Stromal cell of bone marrow (primary cell): ENCODE data around the gene B3GNT5.
"Not testable (repeated sequence)": the region's sequence is repeated elsewhere in the genome, so short reads cannot be mapped to it uniquely, and the experiment has no call there.

Experiments
- DNase-seq: peaks from one replicate; pipeline ENCODE4 v3.0.0-alpha.2; 2012; ENCODE audit warnings: low read depth

The B3GNT5 gene

DNA sequence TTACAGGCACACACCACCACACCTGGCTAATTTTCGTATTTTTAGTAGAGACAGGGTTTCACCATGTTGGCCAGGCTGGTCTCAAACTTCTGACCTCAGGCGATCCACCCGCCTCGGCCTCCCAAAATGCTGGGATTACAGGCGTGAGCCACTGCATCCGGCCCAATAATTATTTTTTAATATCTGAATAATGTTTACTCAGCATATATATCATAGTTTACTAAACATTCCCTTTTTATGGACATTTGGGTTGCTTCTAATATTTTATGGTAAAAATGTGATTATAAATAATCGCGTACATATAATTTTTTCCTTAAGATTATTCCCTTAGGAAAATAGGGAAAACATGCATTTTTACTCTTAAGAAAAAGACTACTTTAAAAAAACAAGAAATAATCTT, 22.8 kb upstream of the B3GNT5 start:
- not testable (repeated sequence) for DNase-seq

DNA sequence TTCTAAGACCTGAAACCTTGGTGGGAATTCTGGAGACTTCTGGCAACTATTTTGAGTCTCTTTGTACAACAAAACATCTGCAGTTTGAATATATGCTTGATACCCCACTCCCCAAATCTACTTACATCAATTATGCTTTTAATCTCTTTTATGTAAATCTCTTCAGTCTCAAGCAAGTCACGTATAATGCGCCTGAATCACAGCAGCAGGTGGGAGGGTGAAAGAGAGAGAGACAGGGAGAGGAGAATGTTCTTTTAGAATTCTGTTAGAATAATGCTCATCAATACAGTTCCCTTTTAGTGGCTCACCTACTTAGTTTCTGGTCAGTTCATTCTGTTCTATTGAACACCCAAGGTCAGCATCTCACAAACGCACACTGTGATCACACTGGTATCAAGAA, 22.2 kb upstream of the B3GNT5 start:
- no peak for DNase-seq

DNA sequence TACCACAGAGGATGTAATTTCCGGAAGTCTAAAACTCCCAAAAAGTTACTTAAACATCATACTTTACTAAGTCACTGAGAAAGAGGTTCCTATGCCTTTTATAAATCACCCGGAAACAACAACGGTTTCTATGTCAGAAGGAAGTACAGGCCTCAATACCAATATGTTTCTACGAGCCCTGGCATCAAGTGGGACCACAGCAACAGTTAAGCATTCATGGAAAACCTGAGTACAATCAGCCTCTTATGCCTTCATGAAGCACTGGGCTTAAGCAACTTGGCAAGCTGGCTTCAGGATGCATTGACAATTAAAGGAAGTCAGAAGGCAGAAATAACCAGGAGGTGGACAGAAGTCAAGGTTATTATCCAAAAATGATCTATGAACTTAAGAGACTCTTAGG, 19.1 kb upstream of the B3GNT5 start:
- no peak for DNase-seq

DNA sequence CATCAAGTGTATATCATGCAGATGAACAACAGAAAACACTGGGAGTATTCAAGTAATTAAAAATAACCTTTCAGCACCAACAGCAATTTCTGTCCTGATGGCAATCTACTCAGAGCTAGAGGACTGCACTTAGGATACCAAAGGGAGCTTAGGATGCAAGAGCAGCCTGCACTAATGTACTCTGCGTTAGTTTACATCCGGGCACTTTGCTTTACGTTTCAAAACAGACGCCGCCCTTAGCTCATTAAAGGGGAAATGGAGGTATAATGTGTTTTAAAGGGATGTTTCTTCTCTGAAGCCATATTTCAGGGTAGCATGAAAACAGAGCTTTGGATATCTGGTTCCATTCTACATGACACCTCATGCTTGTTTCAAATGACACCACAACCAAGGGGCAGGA, 14.0 kb upstream of the B3GNT5 start:
- DNase-seq = no peak

DNA sequence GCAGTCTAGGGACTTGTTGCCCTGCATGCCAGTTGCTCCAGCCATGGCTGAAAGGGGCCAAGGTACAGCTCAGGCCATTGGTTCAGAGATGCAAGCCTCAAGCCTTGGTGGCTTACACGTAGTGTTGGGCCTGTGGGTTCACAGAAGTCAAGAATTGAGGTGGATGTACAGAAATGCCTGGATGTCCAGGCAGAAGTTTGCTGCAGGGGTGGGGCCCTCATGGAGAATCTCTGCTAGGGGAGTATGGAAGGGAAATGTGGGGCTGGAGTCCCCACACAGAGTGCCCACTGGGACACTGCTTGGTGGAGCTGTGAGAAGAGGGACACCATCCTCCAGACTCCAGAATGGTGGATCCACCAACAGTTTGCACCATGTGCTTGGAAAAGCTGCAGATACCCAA, 10.6 kb upstream of the B3GNT5 start:
- no peak for DNase-seq

DNA sequence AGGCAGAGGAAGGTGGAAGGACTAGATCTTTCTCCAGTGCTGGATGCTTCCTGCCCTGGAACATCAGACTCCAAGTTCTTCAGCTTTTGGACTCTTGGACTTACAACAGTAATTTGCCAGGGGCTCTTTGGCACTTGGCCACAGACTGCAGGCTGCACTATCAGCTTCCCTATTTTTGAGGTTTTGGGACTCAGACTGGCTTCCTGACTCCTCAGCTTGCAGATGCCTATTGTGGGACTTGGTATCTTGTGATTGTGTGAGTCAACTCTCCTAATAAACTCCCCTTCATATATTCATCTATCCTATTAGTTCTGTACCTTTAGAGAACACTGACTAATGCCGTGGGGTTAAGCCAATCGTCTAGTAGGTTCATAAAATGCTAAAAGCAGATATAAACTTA, 8.8 kb upstream of the B3GNT5 start:
- DNase-seq = no peak

DNA sequence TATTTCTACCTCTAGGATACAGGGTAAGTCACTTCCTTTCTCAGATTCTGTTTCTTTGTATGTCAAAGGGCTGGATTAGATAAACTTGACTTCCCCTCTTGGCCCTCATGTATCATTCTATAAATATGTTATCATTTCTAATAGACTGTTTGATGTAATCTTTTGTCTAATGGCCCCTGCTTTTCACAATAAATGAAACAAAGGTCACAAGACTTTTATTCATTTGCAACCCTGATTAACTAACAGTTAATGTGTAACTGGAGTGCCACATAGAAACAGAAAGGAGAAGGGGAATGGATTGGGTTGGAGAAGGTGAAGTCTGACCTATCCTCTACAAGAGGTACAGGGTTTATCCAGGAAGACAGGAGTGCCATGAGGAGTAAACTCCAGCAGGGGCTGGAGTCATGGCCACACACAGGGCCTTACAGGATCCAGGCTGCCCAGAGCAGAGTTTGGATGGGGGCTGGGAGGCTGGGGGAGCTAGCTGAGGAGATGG, 8.0 kb upstream of the B3GNT5 start:
- DNase-seq = no peak

DNA sequence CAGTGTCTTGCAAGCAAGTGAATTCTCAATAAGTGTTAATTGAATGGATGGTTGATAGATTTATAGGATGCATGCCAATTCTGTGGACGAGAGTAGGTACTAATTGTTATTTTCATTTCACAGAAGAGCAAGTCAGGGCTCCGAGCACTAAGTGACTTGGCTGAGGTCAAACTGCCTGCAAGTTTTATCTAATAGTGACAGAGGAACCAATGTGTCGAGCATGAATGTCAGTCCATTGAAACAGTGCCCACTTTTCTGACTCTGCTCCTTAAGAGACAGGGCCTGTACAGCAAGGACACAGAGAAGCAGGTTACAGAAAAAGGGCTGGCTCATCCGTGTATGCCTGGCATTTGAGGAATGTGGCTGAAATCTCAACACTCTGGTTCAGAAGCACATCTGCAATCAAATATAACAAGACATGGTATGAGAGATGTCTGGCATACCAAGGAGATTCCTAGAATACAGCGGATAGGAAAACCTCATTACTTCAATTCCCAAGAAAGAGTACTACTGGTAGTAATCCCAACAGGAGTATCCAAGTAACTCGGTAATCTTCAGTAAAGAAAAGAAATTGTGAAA, 6.0 kb upstream of the B3GNT5 start:
- no peak for DNase-seq

DNA sequence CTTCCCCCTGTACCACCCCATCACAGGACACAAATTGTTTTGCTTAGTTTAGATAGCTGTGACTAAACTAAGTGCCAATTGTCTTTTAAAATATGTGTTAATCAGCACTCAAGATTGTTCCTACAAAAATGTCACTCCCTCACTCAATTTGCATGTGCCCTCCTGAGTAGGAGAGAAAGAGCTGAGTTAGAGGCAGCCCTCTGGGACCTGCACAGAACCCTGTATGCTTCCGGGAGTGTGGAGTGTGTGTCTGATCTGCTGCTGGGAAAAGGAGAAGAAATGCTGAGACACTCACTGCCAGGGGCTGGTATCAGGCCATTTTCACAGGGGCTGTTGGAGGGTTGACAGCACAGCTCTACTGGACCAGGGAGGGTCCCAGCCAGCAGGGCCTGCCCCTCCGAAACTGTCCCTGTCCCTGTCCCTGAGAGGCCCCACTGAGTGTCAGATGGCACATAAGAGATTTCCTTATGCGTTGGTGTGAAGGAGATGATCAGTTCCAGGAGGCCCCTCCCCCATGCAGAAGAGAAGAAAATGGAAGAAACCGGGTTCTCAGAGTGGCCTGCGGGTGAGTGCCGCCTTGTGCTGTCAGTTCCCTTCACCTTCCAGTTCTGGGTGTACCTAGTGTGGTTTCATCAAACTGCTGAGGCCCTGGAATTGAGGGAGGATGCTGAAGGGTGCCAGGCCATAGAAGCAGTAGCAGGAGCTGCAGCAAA, 3.9 kb upstream of the B3GNT5 start:
- no peak for DNase-seq

DNA sequence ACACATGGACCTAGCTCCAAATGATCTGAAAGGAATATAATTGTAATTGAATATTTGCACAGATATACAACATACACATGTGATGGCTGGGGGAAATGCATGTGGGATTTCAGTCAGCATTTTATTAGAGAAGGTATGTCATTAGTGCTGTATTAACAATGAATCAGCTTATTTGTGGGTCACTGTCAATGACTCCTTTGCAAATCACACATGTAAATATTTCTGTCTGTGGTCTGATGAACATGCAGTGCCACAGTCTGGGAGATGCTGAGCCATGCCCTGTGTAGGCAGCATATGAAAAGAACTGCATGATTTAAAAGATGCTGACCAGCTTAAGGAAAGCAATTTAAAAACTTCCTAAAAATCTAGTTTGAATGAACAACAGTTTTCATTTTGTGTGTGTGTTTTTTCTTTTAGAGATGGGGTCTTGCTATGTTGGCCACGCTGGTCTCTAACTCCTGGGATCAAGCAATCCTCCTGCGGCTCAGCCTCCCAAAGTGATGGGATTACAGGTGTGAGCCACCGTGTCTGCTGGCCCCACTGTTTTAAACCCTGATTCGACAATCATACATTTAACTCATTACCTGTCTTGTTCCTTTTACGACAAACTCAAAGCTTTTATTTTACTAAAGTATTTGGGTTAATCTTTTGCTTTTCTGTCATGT, 803 bp upstream of the B3GNT5 start:
- no peak for DNase-seq

DNA sequence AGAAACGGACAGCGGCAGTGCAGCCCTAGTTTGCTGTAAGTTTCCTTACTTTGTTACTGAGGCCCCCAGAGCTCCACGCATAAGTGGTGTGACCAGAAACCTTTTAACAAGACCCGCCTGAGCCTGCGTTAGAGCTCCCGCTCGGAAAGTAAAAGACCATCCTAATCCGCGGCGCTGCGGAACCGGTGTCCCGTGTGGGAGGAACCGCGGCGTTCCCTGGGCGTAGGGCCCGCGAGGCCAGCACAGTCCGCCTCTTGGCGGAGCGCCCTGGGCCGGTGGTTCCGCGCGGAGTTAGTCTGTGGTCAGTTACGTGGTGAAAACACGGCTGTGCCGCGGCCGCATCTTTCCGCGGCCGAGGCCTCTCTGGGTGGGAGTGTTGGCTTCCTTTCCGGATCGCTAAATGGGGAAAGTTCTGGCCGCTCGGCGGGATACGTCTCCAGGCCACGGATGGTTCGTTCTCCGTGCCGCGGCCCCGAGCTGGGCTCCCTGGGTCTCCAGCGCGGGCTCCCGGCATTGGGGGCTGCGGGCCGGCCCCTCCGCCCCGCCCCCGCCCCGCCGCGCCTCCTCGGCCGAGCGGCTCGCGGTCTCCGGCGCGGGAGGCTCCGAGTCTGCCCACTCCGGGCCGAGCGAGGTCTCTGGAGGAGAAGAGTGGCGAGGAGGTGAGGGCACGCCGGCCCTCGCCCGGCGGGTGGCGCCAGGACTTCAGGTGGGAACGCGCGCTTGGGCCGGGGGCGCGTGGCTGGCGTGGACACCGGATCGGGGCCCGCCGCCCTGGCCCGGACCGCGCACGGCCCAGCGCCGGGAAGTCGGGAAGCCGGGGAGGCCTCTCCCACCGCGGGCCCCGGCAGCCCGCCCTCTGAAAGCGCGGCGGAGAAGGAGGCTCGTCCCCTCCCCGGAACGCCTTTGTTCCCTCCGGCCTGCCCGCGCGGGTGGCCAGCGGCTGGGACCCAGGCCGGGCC, 754 bp downstream of the B3GNT5 start:
- DNase-seq = no peak

DNA sequence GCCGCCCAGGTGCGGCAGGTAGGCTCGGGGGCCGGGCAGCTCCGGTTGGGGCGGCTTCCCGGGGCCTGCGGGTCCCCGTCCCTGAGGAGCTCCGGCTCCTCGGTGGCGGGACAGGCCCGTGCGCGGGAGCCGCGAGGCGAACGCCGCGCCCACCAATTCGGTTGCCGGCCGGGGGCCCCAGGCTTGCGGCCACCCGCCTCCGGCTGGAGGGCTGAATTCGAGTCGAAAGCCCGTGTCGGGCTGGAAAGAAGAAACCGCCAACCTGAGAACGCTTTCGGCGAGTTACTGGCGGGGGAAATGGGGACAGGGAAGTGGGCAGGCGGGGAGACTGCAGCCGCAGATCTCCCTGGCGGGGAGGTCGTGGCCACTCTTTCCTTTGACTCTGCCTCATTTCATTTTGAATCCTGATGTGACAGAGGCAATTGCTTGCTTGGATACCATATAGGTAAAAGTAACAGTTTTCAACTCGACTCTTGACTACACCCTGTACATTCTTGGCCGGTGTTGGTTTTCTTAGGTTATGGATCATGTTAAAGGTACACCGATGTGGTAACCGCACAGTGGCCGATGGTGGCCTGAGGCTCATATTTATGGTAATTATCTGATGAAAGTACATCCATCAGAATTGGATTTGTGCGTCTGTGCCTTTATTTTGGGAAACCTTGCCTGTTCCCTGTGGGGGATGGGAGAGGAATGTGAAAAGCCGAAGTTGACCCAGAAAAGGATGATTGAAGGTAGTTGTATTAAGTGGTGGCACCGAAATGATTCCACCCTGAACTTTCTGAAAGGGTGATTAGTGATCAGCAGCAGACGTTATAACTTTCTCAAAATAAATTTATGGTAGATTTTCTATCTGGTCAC, 1.7 kb downstream of the B3GNT5 start:
- no peak for DNase-seq

DNA sequence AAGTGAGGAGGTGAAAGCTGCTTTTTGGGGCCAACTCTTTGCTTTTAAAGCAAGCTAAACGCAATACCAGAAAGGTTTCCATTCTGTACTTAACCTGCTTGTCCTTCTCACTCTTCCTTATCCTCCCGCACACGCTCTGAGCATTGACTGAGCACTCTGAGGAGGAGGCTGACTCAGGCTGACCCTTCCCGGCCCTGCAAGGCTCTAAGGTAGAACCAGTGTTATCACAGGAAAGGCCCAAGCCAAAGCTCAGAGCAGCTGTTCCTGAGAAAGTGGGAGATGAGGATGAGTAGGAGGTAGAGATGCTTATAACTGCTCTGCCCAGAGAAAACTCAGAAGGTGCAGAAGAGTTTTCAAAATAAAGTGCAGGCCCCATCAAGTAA, 2.3 kb downstream of the B3GNT5 start:
- DNase-seq = no peak

DNA sequence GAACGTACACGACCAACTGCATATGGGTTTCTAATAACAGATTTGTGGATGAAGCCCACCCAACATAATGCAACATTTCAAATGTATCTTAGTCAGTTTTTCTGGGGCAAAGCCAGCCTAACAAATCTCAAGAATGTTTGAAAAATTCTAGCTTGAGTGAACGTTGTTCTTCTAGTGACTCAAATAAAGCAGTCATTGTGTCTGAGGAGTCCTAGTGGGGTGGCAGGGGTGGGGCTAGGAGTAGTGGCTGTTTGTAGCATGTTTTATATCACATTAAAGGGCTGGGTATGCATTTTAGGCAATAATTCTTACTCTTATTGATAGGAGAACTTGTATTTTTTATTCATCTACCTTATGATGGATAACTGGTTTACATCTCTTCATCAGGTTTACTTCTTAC, 6.0 kb downstream of the B3GNT5 start:
- no peak for DNase-seq

DNA sequence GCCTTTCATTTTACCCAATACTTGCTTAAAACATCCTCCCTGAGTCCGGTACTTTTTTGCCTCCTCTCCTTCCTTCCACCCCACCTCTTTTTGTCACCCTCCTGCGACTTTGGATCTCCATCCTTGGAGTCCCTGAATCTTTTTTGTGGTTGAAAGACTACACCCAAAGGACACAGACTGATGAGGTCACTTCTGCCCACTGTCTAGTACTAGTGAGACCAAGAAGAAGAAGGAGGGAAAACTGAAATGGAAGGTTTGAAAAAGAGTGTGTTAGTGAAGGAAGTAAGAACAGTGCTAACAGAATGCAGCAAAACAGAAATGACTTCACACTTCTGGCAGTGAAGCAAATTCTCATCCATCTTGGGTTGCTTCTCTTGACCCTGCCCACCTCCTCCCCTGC, 6.6 kb downstream of the B3GNT5 start:
- no peak for DNase-seq

DNA sequence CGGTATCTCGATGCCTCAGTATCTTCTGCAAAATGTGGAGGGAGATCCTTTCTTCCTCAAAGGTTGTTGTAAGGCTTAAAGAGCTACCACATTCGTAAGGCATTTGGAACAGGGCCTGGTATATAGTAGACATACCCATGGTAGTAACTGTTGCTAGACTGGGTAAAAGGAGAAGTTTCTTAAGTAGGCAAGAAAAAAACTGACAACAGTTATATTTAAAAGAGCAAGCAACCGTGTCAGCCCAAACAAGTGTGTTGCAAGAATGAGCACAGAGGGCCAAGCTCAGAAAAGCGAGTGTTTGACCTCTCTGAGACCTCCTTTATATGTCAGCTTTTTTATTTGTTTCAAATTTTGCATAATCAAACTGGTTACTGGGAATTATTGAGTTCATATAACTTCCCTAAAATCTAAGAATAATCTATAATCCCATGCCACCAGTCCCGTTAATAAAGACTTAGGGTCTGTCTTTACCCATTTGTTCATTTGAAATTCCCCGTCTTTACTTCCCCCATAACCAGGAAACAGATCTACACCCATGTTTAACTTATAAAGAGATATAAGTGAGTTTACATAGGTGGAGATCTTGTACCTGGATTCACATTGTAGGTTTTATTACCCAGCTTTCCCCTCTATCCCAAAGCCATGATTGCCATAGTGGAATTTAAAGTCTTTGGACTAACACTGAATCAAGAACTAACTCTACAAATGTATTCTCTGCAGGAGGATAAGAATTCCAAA, 7.3 kb downstream of the B3GNT5 start:
- DNase-seq = no peak

DNA sequence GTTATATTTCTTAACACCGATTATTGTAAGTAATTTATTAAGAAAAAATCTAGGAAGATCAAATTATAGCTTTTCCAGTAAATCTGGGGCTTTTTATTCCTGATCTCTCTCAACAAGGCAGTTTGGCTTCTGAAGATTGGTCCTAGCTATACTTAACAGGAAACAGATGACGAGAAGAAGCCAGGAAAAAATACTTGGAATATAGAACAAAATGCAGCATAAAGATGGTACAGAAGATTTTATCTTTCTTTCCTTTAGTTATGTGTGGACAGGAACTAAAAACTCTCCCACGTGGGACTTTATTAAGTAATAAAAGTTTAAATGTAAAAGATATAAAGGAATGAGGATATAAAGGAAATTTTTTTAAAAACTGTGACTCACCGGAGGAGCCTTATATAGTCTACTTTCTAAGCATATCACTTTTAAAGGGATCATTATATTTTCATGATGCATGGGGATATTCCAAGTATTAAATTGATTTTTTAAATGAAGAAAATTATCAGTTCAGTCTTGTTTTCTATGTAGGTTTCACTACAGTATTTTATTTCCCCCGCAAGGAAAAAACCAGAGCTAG, 8.2 kb downstream of the B3GNT5 start:
- no peak for DNase-seq

DNA sequence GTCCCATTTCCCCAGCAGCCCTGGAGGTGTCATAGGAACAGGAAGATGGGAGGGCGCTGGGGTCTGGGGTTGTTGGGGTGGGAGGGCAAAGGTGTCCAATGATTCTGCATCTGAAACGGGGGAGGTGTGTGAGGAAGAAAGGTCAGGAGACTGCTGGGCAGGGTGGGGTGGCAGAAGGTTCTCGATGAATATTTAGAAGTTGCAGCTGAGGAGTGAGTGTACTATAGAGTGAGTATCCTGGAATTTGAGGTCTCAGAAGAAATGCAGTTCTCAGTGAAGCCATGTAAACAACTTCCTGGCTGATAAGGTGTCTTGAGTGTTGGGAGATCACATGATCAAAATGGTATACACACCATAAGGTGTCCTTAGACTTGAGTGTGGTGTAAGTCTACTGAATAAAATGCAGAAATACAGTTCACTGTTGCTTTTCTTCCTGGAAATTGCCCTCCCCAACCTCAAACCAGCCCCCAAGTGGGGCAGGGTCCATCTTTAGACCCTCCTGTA, 9.9 kb downstream of the B3GNT5 start:
- no peak for DNase-seq

DNA sequence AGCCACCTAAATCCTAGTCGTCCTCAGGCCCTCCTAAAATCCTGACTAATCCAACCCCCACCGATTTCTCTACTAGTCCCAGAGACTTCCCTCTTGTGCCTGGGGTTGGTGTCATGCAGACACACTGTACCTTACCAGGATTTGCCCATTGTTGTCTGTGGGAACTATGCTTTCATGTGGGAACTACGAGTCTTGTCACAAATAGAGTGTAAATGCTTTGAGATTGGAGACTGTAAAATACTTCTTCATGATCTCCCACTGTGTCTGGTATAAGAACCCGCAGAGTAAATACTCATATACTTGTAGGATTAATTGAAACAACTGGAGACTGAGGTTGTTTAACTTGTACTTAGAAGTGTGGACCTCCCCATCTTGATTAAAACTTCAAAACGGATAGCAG, 11.2 kb downstream of the B3GNT5 start:
- no peak for DNase-seq

DNA sequence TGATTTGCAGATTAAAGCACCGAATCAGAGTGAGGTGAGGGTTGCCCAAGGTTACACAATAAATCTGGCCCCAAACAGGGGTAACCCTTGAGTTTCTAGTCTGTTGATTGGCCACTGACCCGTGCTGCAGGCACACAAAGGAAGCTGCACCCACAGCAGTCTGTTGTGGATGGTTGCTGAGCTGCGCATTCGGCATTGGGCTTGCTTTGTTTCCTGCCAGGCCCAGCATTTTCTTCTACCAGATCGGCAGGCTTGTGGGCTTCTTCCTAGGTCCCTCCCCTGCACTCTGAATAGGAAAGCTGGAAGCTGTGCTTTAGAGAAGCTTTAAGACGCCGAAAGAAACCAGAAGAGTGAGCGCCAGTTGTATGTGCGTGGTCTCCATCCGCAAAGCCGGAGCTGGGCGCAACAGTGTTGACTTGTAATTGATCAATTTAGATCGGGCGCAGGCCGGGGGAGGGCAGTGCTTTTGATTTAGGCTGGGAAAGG, 12.1 kb downstream of the B3GNT5 start:
- DNase-seq = no peak
